ENCODE data around the gene ZC3H18.

- TF ChIP-seq, protein P1, sequence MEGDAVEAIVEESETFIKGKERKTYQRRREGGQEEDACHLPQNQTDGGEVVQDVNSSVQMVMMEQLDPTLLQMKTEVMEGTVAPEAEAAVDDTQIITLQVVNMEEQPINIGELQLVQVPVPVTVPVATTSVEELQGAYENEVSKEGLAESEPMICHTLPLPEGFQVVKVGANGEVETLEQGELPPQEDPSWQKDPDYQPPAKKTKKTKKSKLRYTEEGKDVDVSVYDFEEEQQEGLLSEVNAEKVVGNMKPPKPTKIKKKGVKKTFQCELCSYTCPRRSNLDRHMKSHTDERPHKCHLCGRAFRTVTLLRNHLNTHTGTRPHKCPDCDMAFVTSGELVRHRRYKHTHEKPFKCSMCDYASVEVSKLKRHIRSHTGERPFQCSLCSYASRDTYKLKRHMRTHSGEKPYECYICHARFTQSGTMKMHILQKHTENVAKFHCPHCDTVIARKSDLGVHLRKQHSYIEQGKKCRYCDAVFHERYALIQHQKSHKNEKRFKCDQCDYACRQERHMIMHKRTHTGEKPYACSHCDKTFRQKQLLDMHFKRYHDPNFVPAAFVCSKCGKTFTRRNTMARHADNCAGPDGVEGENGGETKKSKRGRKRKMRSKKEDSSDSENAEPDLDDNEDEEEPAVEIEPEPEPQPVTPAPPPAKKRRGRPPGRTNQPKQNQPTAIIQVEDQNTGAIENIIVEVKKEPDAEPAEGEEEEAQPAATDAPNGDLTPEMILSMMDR (IDR thresholded peaks at IDR 0.05; ENCODE audit: poor library complexity), result no peak
- TF ChIP-seq EZH2 (IDR thresholded peaks at IDR 0.05; ENCODE audit: borderline replicate concordance), result no peak
- no peak for TF ChIP-seq EZH2phosphoT487 (IDR thresholded peaks at IDR 0.05; ENCODE audit: low read depth, severe bottlenecking, unreplicated experiment)
Measured at GRCh38 chr16:88568710-88569613, 1.2 kb upstream of the ZC3H18 start.
